Measurements from ENCODE around the gene ETS1. TPM values are rescaled to one million over a fixed set of nuclear protein-coding genes. Genes with fewer than 3 reads are reported as not detected.

ETS1 gene
- total RNA-seq (2014; rRNA removed; shearing (Covaris generic)): 58.7 and 65.9 TPM in 2 replicates

GRCh38 chr11:128587415-128587814 lies at the start of gene ETS1:
ETS1 (minus strand) TSS chr11:128587558; CDS start chr11:128573130, 14,428 bp downstream.

Small RNA genes lying within 50 kb of the gene (small RNA-seq; reads per million reads assigned to genes)
- not detected for gene MIR6090

Other genes starting within 250 kb of the ETS1 start
- gene FLI1, start 106.5 kb upstream of the ETS1 start, total RNA-seq (2014; rRNA removed; shearing (Covaris generic)): 10.6 and 11.4 TPM in 2 replicates

Measured in A375 (cell line).